Measurements from ENCODE around the gene TP53BP2.

GRCh38 chr1:223885614-223886013 lies 39.9 kb upstream of the TP53BP2 start:
- TF ChIP-seq CTCF (IDR thresholded peaks at IDR 0.05) (no peak), POLR2A (IDR thresholded peaks at IDR 0.05) (no peak), POLR2AphosphoS5 (IDR thresholded peaks at IDR 0.05; ENCODE audit: insufficient read depth in 1 of 2, low read depth in 1 of 2) (no peak)
